ENCODE results near the gene CHGA. TPM values are rescaled to one million over a fixed set of nuclear protein-coding genes. Genes with fewer than 3 reads are reported as not detected.

The CHGA gene
- total and polyA plus RNA-seq, 10 of the 15 experiments (the other 5 are each of a cell fraction or from before 2014, with no cell fraction given) = 0.11 to 0.23 TPM; not detected in 8

DNA sequence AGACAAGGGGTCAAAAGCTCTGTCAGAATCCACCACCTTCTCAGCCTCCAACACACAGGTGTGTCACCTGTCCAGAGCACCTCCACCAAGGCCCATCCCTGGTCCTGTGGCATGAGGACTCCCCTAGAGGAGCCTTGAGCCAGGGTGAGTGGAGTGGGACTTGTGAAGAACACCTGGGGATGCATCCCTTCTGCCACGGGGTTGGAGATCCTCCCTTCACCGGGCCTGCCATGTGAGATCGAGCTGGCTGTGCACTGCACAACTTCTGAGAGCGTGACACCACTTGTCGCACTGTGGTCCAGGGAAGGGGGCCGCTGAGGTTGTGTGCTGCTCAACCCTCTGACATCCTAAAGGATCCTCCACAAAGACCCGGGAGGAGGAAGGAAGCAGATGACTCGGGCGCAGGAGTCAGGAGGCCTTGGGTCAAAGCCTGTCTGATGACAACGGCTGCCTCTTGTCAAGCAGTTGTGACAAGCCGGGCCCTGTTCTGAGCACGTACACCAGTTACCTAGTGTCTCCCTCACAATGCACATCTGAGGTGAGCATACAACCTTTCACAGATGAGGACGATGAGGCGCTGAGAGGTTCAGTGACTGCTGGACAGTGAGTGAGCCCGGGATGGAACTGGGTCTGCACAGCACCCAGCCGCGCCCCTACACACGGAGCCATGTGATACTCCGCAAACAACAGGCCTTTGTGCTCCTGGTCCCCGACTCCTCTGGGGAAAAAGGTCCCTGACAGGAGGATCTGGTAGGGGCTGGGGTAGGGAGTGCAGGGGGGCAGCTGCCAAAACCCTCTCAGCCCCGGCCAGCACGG is 35.6 kb downstream of the CHGA start:
- no peak overlapping the region for H2AFZ ChIP-seq (ENCODE audit: control insufficient read depth, low read depth, low read length)
- H3K4me3 ChIP-seq = no peak overlapping the region
- no peaks in the 10 kb centered on the region for H3K4me1 ChIP-seq (ENCODE audit: control insufficient read depth, insufficient read depth, low read length)
- ATAC-seq (no peak), DNase-seq (ENCODE audit: low read depth, low spot score) (no peak), FAIRE-seq (no peak)
- ChIA-PET POLR2A (no interaction called here), RAD21 (ENCODE audit: unreplicated experiment) (interaction anchor here (1.6 kb wide), 1 partner anchor 155 kb away, joined by 4 read pairs; no protein-coding TSS in a partner anchor), SMC1A (ENCODE audit: uncharacterized antibody, unreplicated experiment) (no interaction called here), CTCF (interaction anchor here (0.8 kb wide), 1 partner anchor 155 kb away, joined by 3 read pairs; no protein-coding TSS in a partner anchor)
- no peaks in the 10 kb centered on the region for H3K79me2 ChIP-seq (ENCODE audit: control insufficient read depth, insufficient read depth, low read length)
- H4K20me1 ChIP-seq (ENCODE audit: control insufficient read depth, insufficient read depth) = no peaks in the 10 kb centered on the region; the same call in 1 of the 2 replicates
- TF ChIP-seq POLR2A (IDR thresholded peaks at IDR 0.05; ENCODE audit: low read depth, low read length) (no peak), ZNF24 (IDR thresholded peaks at IDR 0.05) (no peak), POLR2AphosphoS5 (IDR thresholded peaks at IDR 0.05; ENCODE audit: low read length) (no peak), NBN (IDR thresholded peaks at IDR 0.05) (no peak), MTA2 (IDR thresholded peaks at IDR 0.05; ENCODE audit: low read depth) (no peak), WRNIP1 (IDR thresholded peaks at IDR 0.05; ENCODE audit: borderline replicate concordance, low read depth, low read length) (no peak), PAX5 (IDR thresholded peaks at IDR 0.05; ENCODE audit: borderline replicate concordance, low read depth, low read length) (no peak), EED (IDR thresholded peaks at IDR 0.05; ENCODE audit: low read depth) (no peak), MEF2B (IDR thresholded peaks at IDR 0.05; ENCODE audit: partially characterized antibody, poor library complexity, severe bottlenecking) (no peak), NR2C2 (IDR thresholded peaks at IDR 0.05; ENCODE audit: borderline replicate concordance, control insufficient read depth, insufficient read length, low read depth) (no peak), PKNOX1 (IDR thresholded peaks at IDR 0.05) (no peak)
- TF ChIP-seq, protein P1, sequence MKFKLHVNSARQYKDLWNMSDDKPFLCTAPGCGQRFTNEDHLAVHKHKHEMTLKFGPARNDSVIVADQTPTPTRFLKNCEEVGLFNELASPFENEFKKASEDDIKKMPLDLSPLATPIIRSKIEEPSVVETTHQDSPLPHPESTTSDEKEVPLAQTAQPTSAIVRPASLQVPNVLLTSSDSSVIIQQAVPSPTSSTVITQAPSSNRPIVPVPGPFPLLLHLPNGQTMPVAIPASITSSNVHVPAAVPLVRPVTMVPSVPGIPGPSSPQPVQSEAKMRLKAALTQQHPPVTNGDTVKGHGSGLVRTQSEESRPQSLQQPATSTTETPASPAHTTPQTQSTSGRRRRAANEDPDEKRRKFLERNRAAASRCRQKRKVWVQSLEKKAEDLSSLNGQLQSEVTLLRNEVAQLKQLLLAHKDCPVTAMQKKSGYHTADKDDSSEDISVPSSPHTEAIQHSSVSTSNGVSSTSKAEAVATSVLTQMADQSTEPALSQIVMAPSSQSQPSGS (IDR thresholded peaks at IDR 0.05; ENCODE audit: low read length) = no peak
- WGBS (ENCODE audit: insufficient coverage, insufficient replicate concordance, low lambda C conversion rate, missing lambda C conversion rate) = 88% methylated on average over 19 of the region's 22 CpGs
- H3K36me3 ChIP-seq (ENCODE audit: control insufficient read depth in 2 of 2, insufficient read depth in 2 of 2, low read length in 1 of 2) = peaks cover 0 to 45% of the 10 kb centered on the region in 2 experiments; a peak in 3 of 4 replicates
- no peak overlapping the region for H3K27ac ChIP-seq (ENCODE audit: control insufficient read depth, insufficient read depth)
- no peaks in the 10 kb centered on the region for H3K9me3 ChIP-seq (replicated peaks; ENCODE audit: control insufficient read depth, insufficient read depth, low read length)
- in situ Hi-C loops (cut with MboI) = no loop called here
- BruUV-seq (replicated peaks) = no TSS peak
- intact Hi-C loops (cut with micrococcal nuclease; ENCODE audit: unreplicated experiment) = no loop called here
- H3K9ac ChIP-seq (ENCODE audit: control insufficient read depth, insufficient read depth, low read length) = no peak overlapping the region
- no peak overlapping the region for H3K4me2 ChIP-seq (ENCODE audit: control insufficient read depth, insufficient read depth)
- H3K27me3 ChIP-seq (replicated peaks in 1 of 2; ENCODE audit: control insufficient read depth in 2 of 2, insufficient read depth in 2 of 2, low read length in 1 of 2) = no peaks in the 10 kb centered on the region

Data from GM12878 (cell line).